HPDE6-E6E7 (cell line): Measurements from ENCODE around the gene PIGK.

Experiments used
- DNase-seq: peaks from one replicate; pipeline ENCODE4 v3.0.0; 2011; ENCODE audit warnings: missing footprints; ENCODE audit errors: extremely low spot score

Gene PIGK

GRCh38 chr1:77039111-77039510 lies 180.1 kb downstream of the PIGK start:
- no peak for DNase-seq
